Measurements from ENCODE around the gene CROT. TPM values are rescaled to one million over a fixed set of nuclear protein-coding genes. Genes with fewer than 3 reads are reported as not detected.

The CROT gene
- total RNA-seq, 2 donors from 2014 or later, result 6.3 to 11.0 TPM

DNA sequence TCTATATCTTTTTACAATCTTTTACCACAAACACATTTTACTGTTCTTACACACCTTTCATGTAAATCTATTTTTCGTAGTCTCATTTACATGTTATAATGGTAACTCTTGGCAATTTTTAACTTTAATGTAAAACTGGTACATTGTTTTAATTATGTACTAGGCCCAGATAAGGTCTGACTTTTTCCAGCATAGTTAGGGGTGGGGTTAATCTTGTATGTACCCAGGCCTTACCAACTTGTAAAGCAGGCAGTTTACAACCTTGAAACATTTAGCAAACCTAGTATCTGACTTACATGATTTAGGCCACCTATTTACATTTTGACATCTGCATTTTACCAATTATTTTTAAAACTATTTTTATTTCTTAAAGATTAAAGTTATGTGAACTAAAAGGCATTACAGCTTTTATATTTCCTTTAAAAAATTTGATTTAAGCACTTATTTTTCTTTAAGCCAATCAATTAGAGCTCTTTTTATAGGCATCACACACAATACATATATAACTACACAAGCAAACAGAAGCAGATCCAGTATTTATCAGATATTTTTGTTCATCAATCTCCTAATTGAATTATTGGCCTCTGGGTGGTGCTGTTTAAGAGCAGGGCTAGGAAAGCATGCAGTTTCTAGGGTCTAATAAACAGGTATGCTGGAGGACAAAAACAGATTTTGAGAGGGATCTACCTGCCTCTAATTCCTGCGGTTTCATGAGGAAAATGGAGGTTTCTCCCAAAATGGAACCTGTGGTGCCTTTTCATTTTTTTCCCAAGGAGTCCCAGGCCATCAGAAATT, 19.7 kb upstream of the CROT start:
- Mint-ChIP-seq H3K4me3 (no peak overlapping the region), H3K27me3 (ENCODE audit: insufficient read depth) (no peaks in the 10 kb centered on the region), H3K27ac (no peak overlapping the region), H3K9me3 (peaks cover 76% of the 10 kb centered on the region), H3K36me3 (ENCODE audit: low read depth) (peaks cover 25% of the 10 kb centered on the region), H3K4me1 (no peaks in the 10 kb centered on the region)
- H3K9ac ChIP-seq (ENCODE audit: extremely low read depth, low read length, poor library complexity, severe bottlenecking), result no peak overlapping the region
- no peak overlapping the region for H3K27ac ChIP-seq (ENCODE audit: low read depth, low read length)
- no peak for DNase-seq
- H3K4me1 ChIP-seq (ENCODE audit: control insufficient read depth, insufficient read depth, low read length), result no peaks in the 10 kb centered on the region
- 99 to 100% methylated on average over 1 to 2 of the region's 2 CpGs for WGBS, 2 experiments (ENCODE audit: insufficient coverage in 1 of 2, insufficient read length in 1 of 2)
- peaks cover 10% of the 10 kb centered on the region for H3K36me3 ChIP-seq (ENCODE audit: control insufficient read depth, insufficient read depth, low read length)
- TF ChIP-seq, protein P1, sequence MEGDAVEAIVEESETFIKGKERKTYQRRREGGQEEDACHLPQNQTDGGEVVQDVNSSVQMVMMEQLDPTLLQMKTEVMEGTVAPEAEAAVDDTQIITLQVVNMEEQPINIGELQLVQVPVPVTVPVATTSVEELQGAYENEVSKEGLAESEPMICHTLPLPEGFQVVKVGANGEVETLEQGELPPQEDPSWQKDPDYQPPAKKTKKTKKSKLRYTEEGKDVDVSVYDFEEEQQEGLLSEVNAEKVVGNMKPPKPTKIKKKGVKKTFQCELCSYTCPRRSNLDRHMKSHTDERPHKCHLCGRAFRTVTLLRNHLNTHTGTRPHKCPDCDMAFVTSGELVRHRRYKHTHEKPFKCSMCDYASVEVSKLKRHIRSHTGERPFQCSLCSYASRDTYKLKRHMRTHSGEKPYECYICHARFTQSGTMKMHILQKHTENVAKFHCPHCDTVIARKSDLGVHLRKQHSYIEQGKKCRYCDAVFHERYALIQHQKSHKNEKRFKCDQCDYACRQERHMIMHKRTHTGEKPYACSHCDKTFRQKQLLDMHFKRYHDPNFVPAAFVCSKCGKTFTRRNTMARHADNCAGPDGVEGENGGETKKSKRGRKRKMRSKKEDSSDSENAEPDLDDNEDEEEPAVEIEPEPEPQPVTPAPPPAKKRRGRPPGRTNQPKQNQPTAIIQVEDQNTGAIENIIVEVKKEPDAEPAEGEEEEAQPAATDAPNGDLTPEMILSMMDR (conservative IDR thresholded peaks at IDR 0.05), result peak; percentile 29
- peak overlapping the region; percentile 18 for H3K4me3 ChIP-seq (ENCODE audit: low read length)
- H3K9me3 ChIP-seq (ENCODE audit: control insufficient read depth, low read length), result peaks cover 88% of the 10 kb centered on the region
- H3K27me3 ChIP-seq (ENCODE audit: control insufficient read depth, insufficient read depth, low read length, poor library complexity, severe bottlenecking), result no peaks in the 10 kb centered on the region

DNA sequence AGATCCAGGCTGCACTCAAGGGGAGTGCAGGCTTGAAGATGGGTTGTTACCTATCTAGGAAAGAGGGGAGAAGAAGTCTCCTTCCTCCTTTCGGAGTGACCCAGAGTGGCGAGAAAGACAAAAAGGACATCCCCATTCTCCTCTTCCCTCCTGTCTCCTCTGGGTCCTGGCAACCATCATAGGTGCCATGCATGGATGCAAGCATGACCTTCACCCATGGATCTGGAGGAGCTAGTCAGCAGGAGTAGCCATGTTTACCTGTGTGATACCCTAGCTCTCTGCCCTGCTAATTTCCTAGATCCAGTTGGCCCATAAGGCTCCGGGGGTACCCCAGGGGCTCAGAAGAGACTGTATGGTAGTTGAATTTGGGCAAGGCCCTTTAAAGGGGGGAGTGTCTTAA, 17.2 kb upstream of the CROT start:
- Mint-ChIP-seq H3K36me3 (ENCODE audit: low read depth) (peaks cover 25% of the 10 kb centered on the region), H3K27me3 (ENCODE audit: insufficient read depth) (no peaks in the 10 kb centered on the region), H3K4me3 (no peak overlapping the region), H3K27ac (no peak overlapping the region), H3K9me3 (peaks cover 69% of the 10 kb centered on the region), H3K4me1 (peaks cover 2% of the 10 kb centered on the region)
- Histone ChIP-seq H3K9me3 (ENCODE audit: control insufficient read depth, low read length) (peaks cover 85% of the 10 kb centered on the region), H3K4me1 (ENCODE audit: control insufficient read depth, insufficient read depth, low read length) (peaks cover 5% of the 10 kb centered on the region), H3K27me3 (ENCODE audit: control insufficient read depth, insufficient read depth, low read length, poor library complexity, severe bottlenecking) (no peaks in the 10 kb centered on the region), H3K4me3 (ENCODE audit: low read length) (peak overlapping the region; percentile 65), H3K9ac (ENCODE audit: extremely low read depth, low read length, poor library complexity, severe bottlenecking) (no peak overlapping the region), H3K27ac (ENCODE audit: low read depth, low read length) (no peak overlapping the region), H3K36me3 (ENCODE audit: control insufficient read depth, insufficient read depth, low read length) (peaks cover 10% of the 10 kb centered on the region)
- 83% methylated on average over 3 of the region's 3 CpGs; no CpG with 5 or more reads in 1 of the 2 experiments for WGBS, 2 experiments (ENCODE audit: insufficient coverage in 1 of 2, insufficient read length in 1 of 2)
- TF ChIP-seq, protein P1 (conservative IDR thresholded peaks at IDR 0.05), result no peak
- DNase-seq, result no peak

- Histone ChIP-seq H3K27me3 (ENCODE audit: control insufficient read depth, insufficient read depth, low read length, poor library complexity, severe bottlenecking) (no peaks in the 10 kb centered on the region), H3K9ac (ENCODE audit: extremely low read depth, low read length, poor library complexity, severe bottlenecking) (no peak overlapping the region), H3K36me3 (ENCODE audit: control insufficient read depth, insufficient read depth, low read length) (peaks cover 10% of the 10 kb centered on the region), H3K4me3 (ENCODE audit: low read length) (peak overlapping the region; percentile 55), H3K9me3 (ENCODE audit: control insufficient read depth, low read length) (peaks cover 87% of the 10 kb centered on the region), H3K27ac (ENCODE audit: low read depth, low read length) (no peak overlapping the region), H3K4me1 (ENCODE audit: control insufficient read depth, insufficient read depth, low read length) (peaks cover 5% of the 10 kb centered on the region)
- DNase-seq, result no peak
- Mint-ChIP-seq H3K4me1 (peaks cover 2% of the 10 kb centered on the region), H3K27me3 (ENCODE audit: insufficient read depth) (no peaks in the 10 kb centered on the region), H3K9me3 (peaks cover 79% of the 10 kb centered on the region), H3K27ac (no peak overlapping the region), H3K4me3 (no peak overlapping the region), H3K36me3 (ENCODE audit: low read depth) (peaks cover 31% of the 10 kb centered on the region)
- TF ChIP-seq, protein P1 (conservative IDR thresholded peaks at IDR 0.05), result no peak
- 84 to 90% methylated on average over 3 of the region's 3 CpGs for WGBS, 2 experiments (ENCODE audit: insufficient coverage in 1 of 2, insufficient read length in 1 of 2)
Measured at GRCh38 chr7:87330316-87330715, 15.1 kb upstream of the CROT start.
